Trophoblast cell (in vitro differentiated cells and primary cell): ENCODE measurements around the gene RGS19.

Source experiments
- DNase-seq, 2 donors: peaks; one replicate each; pipeline ENCODE4 v3.0.0-alpha.2; 2016
- H2AFZ ChIP-seq: 2 replicates; pipeline ENCODE4 v1.6.1; 2013; ENCODE audit warnings: low read length, moderate library complexity, mild to moderate bottlenecking; ENCODE audit not compliant: insufficient read depth, poor library complexity
- H2AK5ac ChIP-seq: 2 replicates; pipeline ENCODE4 v1.6.1; 2013; ENCODE audit warnings: mild to moderate bottlenecking, low read length
- H2BK120ac ChIP-seq: 2 replicates; pipeline ENCODE4 v1.6.1; 2013; ENCODE audit warnings: low read length, mild to moderate bottlenecking, moderate library complexity; ENCODE audit not compliant: insufficient read depth, poor library complexity
- H2BK12ac ChIP-seq: 2 replicates; pipeline ENCODE4 v1.6.1; 2013; ENCODE audit warnings: mild to moderate bottlenecking, low read length, moderate library complexity
- H2BK5ac ChIP-seq: 2 replicates; pipeline ENCODE4 v1.6.1; 2013; ENCODE audit warnings: low read length, low read depth, moderate library complexity, mild to moderate bottlenecking; ENCODE audit not compliant: poor library complexity
- H3K14ac ChIP-seq: 2 replicates; pipeline ENCODE4 v1.6.1; 2013; ENCODE audit warnings: mild to moderate bottlenecking, low read length
- H3K18ac ChIP-seq: 2 replicates; pipeline ENCODE4 v1.6.1; 2013; ENCODE audit warnings: mild to moderate bottlenecking, low read length
- H3K23ac ChIP-seq: 2 replicates; pipeline ENCODE4 v1.6.1; 2013; ENCODE audit warnings: low read length
- H3K27ac ChIP-seq: 2 replicates; pipeline ENCODE4 v1.5.1; 2013; ENCODE audit warnings: low read depth, mild to moderate bottlenecking, inconsistent platforms, low read length, moderate library complexity
- H3K27me3 ChIP-seq: 2 replicates; pipeline ENCODE4 v1.6.1; 2013; ENCODE audit warnings: inconsistent platforms, mild to moderate bottlenecking, low read length, moderate library complexity; ENCODE audit not compliant: insufficient read depth
- H3K36me3 ChIP-seq, 2 experiments: 1 replicate in 1 of 2; 2 replicates in 1 of 2; pipeline ENCODE4 v1.6.1; 2013; ENCODE audit warnings: low read length in 2 of 2, mild to moderate bottlenecking in 2 of 2, moderate library complexity in 1 of 2; ENCODE audit not compliant: insufficient read depth in 2 of 2, control insufficient read depth in 1 of 2
- H3K4ac ChIP-seq: 2 replicates; pipeline ENCODE4 v1.6.1; 2013; ENCODE audit warnings: low read depth, mild to moderate bottlenecking, low read length, moderate library complexity
- H3K4me1 ChIP-seq, 2 experiments: 1 replicate in 1 of 2; 2 replicates in 1 of 2; pipeline ENCODE4 v1.6.1; 2013; ENCODE audit warnings: low read length in 2 of 2, mild to moderate bottlenecking in 2 of 2, moderate library complexity in 1 of 2; ENCODE audit not compliant: insufficient read depth in 2 of 2, control insufficient read depth in 1 of 2
- H3K4me2 ChIP-seq: 2 replicates; pipeline ENCODE4 v1.6.1; 2013; ENCODE audit warnings: inconsistent platforms, mild to moderate bottlenecking, low read length, moderate library complexity
- H3K4me3 ChIP-seq: 2 replicates; pipeline ENCODE4 v1.5.1; 2013; ENCODE audit warnings: mild to moderate bottlenecking, low read depth, low read length, inconsistent platforms
- H3K79me1 ChIP-seq: one replicate; pipeline ENCODE4 v1.6.1; 2013; ENCODE audit warnings: low read length
- H3K79me2 ChIP-seq: 2 replicates; pipeline ENCODE4 v1.6.1; 2013; ENCODE audit warnings: low read length, mild to moderate bottlenecking; ENCODE audit not compliant: control insufficient read depth, insufficient read depth, poor library complexity
- H3K9ac ChIP-seq: 2 replicates; pipeline ENCODE4 v1.6.1; 2013; ENCODE audit warnings: mild to moderate bottlenecking, low read length
- H3K9me3 ChIP-seq: 2 replicates; pipeline ENCODE4 v1.6.1; 2013; ENCODE audit warnings: low read depth, mild to moderate bottlenecking, control low read depth, inconsistent platforms, low read length; ENCODE audit not compliant: insufficient read depth
- H4K12ac ChIP-seq: 2 replicates; pipeline ENCODE4 v1.6.1; 2013; ENCODE audit warnings: low read depth, mild to moderate bottlenecking, low read length, moderate library complexity
- H4K8ac ChIP-seq: 2 replicates; pipeline ENCODE4 v1.6.1; 2013; ENCODE audit warnings: low read depth, mild to moderate bottlenecking, low read length, moderate library complexity
- H4K91ac ChIP-seq: one replicate; pipeline ENCODE4 v1.6.1; 2013; ENCODE audit warnings: low read depth, mild to moderate bottlenecking, low read length, moderate library complexity
- WGBS: extraction: QIAGEN DNeasy Blood & Tissue Kit; methylation state at CpG from one replicate; pipeline ENCODE4 v1.1.7; 2013; ENCODE audit warnings: missing lambda C conversion rate; ENCODE audit not compliant: insufficient read length, insufficient coverage; ENCODE audit errors: extremely low coverage; 5-methylcytosine and 5-hydroxymethylcytosine counted together

The RGS19 gene

DNA sequence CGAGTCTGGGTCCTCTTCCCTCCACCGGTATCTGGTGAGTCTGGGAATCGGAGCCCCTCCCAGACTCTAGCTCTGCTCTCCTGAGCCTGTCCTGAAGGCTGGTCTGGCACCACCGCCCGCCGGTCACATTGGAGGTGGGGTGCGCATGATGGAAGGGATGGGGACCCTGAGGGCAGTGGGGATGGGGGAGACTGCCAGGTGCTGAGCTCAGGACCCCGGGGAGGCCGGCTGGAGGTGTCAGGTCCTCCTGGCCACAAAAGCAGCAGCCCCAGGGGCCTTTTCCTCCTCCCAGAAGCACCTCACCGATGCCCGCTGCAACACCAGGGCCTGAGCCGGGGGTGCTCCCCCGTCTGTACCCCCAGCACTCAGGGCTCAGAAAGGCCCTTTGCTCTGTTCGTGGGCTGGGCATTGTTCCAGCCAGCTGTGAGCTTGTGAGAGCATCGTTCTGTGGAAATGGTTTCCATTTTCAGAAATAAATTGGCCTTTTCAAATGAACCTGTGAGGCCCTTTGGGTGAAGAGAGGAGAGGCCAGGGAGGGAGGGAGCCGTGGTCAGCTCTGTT lies 30.6 kb upstream of the RGS19 start:
- Histone ChIP-seq H3K14ac (no peak overlapping the region), H3K27me3 (no peaks in the 10 kb centered on the region), H3K79me1 (no peaks in the 10 kb centered on the region), H3K4me1 (no peaks in the 10 kb centered on the region), H4K8ac (no peak overlapping the region), H3K4ac (no peak overlapping the region), H3K4me3 (no peak overlapping the region), H4K91ac (no peak overlapping the region), H3K18ac (no peak overlapping the region), H3K36me3 (no peaks in the 10 kb centered on the region), H3K23ac (no peak overlapping the region), H3K79me2 (no peaks in the 10 kb centered on the region), H2BK120ac (no peak overlapping the region), H2AK5ac (no peak overlapping the region), H2BK12ac (no peak overlapping the region), H4K12ac (no peak overlapping the region), H2AFZ (no peak overlapping the region), H3K4me2 (no peak overlapping the region), H3K27ac (no peak overlapping the region), H3K9me3 (no peaks in the 10 kb centered on the region), H3K9ac (no peak overlapping the region), H2BK5ac (no peak overlapping the region)
- no peak for DNase-seq
- no CpG with 5 or more reads among the region's 16 CpGs for WGBS

DNA sequence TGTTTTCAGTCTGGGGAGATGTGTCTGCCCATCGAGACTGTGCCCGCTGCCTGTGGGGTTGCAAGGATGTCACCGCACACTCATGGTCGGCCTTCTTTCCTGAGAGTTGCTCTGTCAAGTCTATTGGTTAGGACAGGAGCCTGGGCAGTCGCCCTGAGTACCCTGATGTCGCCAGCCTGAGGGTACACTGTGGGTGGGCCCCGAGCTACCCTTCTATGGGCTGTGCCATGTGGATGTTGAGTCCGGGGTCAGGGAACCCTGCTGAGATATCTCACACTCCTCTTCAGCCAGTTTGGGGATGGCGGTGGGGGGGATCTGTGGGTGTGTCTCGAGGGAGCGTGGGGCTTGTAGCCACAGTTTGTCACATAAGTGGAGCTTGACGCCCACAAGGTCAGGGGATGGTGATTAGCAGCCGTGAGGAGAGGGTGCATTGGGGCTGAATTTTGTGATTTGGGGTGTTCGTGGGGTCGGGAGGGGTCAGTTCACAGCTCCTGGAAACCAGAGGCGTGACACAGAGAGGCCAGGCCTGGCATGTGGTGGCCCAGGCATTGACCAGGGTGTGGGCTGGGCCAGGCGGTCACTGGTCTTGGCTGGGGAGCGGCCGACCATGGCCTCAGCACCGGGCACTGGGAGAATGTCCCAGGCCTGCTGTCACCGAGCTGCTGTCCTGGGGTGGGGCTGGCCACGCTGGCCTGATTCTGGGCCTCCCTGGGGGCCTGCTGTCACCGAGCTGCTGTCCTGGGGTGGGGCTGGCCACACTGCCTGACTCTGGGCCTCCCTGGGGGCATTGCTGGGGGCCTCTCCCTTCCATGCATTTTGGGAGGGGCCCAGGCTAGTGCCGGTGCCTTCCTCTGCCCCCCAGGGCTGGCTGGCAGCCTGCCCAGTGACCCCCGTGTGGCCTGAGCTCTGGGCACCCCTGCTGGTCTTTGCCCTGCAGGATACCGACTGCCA lies 29.7 kb upstream of the RGS19 start:
- Histone ChIP-seq H3K79me2 (no peaks in the 10 kb centered on the region), H3K9ac (no peak overlapping the region), H4K8ac (no peak overlapping the region), H2AK5ac (no peak overlapping the region), H2AFZ (no peak overlapping the region), H2BK120ac (no peak overlapping the region), H3K4me1 (no peaks in the 10 kb centered on the region), H3K14ac (no peak overlapping the region), H3K4ac (no peak overlapping the region), H3K36me3 (no peaks in the 10 kb centered on the region), H3K23ac (no peak overlapping the region), H3K4me2 (no peak overlapping the region), H4K91ac (no peak overlapping the region), H2BK12ac (no peak overlapping the region), H3K4me3 (no peak overlapping the region), H3K27ac (no peak overlapping the region), H4K12ac (no peak overlapping the region), H3K79me1 (no peaks in the 10 kb centered on the region), H3K18ac (no peak overlapping the region), H3K27me3 (no peaks in the 10 kb centered on the region), H2BK5ac (no peak overlapping the region), H3K9me3 (no peaks in the 10 kb centered on the region)
- DNase-seq, result no peak
- no CpG with 5 or more reads among the region's 26 CpGs for WGBS

DNA sequence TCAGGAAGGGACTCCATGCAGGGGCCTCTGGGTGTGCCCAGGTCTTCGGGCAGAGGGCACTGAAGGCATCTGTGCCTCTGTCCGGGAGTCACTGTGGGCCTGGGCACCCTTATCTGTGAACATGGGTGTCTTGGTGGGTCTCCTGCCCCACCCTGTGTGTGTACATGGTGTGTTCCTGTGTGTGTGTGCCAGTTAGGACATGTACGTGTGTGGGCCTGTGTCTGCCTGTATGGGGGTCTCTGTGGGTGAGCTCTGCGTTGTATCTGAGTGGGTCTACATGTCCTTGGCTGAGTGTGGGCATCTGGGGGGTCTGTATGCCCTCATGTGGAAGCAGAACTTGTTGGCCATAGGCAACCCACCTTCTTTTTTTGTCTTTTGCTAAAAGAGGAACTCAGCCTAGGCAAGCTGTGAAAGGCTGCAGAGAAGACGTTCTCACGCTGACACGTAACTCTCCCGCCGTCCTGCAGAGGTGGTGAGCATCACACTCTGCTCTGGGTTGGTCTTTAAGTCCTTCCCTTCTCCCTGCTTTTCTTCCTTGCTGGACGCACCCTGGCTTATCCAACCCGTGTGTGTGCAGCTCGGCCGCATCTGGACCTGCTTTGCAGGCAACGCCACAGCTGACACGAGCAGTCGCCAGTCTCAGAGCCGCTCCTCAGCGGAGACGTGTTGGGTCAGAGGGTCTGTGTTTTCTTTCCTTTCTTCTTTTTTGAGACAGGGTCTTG lies 28.6 kb upstream of the RGS19 start:
- Histone ChIP-seq H3K14ac (no peak overlapping the region), H3K27me3 (peaks cover under 1% of the 10 kb centered on the region), H3K27ac (no peak overlapping the region), H4K12ac (no peak overlapping the region), H2AK5ac (no peak overlapping the region), H3K4me3 (no peak overlapping the region), H3K4ac (no peak overlapping the region), H3K18ac (no peak overlapping the region), H4K91ac (no peak overlapping the region), H3K23ac (no peak overlapping the region), H3K4me2 (no peak overlapping the region), H3K9ac (no peak overlapping the region), H3K79me1 (no peaks in the 10 kb centered on the region), H2BK5ac (no peak overlapping the region), H2AFZ (no peak overlapping the region), H3K9me3 (no peaks in the 10 kb centered on the region), H3K79me2 (no peaks in the 10 kb centered on the region), H3K36me3 (no peaks in the 10 kb centered on the region), H2BK120ac (no peak overlapping the region), H4K8ac (no peak overlapping the region), H3K4me1 (no peaks in the 10 kb centered on the region), H2BK12ac (no peak overlapping the region)
- DNase-seq, result no peak
- no CpG with 5 or more reads among the region's 19 CpGs for WGBS

DNA sequence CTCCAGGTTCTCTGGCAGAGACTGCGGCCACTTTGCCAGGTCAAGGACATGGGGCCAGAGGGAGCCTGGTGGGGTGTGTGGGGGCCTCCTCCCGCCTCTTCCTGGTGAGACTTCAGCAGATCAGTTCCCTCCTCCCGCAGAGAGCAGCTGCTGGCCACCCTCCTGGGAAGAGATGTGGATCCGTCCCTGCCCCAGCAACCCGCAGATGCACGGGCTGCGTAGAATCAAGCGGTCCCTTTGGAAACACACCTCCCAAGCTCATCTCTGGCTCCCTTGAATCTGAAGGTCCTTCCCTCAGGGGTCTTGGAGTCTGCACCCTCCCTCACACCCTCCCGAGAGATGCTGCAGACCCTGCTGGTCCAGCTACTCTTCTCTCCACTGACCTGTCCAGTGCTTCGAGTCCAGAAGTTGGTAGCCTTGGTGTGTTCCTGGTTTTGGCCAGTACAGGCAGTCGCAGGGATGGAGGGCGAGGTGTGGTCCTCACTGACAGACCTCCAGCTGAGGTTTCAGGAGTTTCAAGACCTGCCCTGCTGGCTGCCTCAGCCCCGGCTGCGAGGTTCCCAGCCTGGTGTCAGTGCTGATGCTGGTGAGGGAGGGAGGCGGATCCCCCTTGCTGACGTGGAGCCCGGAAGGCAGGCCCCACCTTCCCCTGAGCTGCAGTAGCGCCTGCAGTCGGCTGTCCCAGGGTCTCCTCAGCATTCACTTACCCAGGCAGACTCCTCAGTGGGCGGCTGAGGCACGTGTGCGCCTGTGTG lies 27.8 kb upstream of the RGS19 start, which contains the start of gene NPBWR2:
Gene NPBWR2 (minus strand): TSS at position 585 of the 755 bp plus-strand sequence. CDS start 734 bp downstream, outside the sequence.
- H3K9ac ChIP-seq, result no peak within 1 kb of the TSS
- H3K9me3 ChIP-seq, result no peaks in the 10 kb centered on the region
- H3K27me3 ChIP-seq, result peaks cover 3% of the 10 kb centered on the region
- H3K27ac ChIP-seq, result no peak within 1 kb of the TSS
- H2BK12ac ChIP-seq, result no peak within 1 kb of the TSS
- DNase-seq, result no peak
- no peaks in the 10 kb centered on the region for H3K36me3 ChIP-seq
- H3K18ac ChIP-seq, result no peak within 1 kb of the TSS
- H3K14ac ChIP-seq, result no peak within 1 kb of the TSS
- H3K79me1 ChIP-seq, result no peaks in the 10 kb centered on the region
- no peak within 1 kb of the TSS for H4K91ac ChIP-seq
- H3K4me2 ChIP-seq, result no peak within 1 kb of the TSS
- H4K8ac ChIP-seq, result no peak within 1 kb of the TSS
- no CpG with 5 or more reads among the region's 22 CpGs for WGBS
- H3K4me3 ChIP-seq, result no peak within 1 kb of the TSS
- H2AFZ ChIP-seq, result no peak within 1 kb of the TSS
- H2AK5ac ChIP-seq, result no peak within 1 kb of the TSS
- H3K4me1 ChIP-seq, result peaks cover 0 to 2% of the 10 kb centered on the region in 2 experiments
- no peaks in the 10 kb centered on the region for H3K79me2 ChIP-seq
- no peak within 1 kb of the TSS for H3K4ac ChIP-seq
- H2BK120ac ChIP-seq, result no peak within 1 kb of the TSS
- H4K12ac ChIP-seq, result no peak within 1 kb of the TSS
- no peak within 1 kb of the TSS for H2BK5ac ChIP-seq
- no peak within 1 kb of the TSS for H3K23ac ChIP-seq
